ENCODE results near the gene AFTPH. TPM values are rescaled to one million over a fixed set of nuclear protein-coding genes. Genes with fewer than 3 reads are reported as not detected.

Gene AFTPH
- polyA plus RNA-seq, 1 of the 3 experiments (the other 2 are of a cell fraction), result 7.4 TPM

DNA sequence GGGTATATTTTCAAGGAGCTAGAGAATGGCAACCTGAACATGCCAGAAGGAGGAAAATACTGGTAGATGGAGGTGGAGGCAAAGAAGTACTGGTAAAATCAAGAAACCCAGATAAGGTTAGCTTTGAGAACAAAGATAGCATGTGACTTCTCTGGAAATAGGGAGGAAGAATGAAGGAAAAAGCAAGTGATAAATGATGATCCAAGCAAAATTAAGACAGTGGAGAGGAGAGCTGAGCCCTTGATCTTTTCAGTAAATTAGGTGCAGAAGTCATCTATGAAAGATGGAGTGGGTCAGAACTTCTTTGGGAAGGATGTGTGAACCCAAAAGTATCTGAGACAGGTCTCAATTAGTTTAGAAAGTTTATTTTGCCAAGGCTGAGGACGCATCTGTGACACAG is 25.7 kb upstream of the AFTPH start:
- Histone ChIP-seq H2AFZ (ENCODE audit: low read depth) (no peak overlapping the region), H3K9ac (no peak overlapping the region), H3K4me2 (no peak overlapping the region), H3K79me2 (ENCODE audit: insufficient read depth) (no peaks in the 10 kb centered on the region), H3K4me1 (ENCODE audit: control insufficient read depth in 1 of 2, insufficient read depth in 2 of 2, low read depth in 1 of 2, low read length in 1 of 2) (no peaks in the 10 kb centered on the region), H3F3A (replicated peaks; ENCODE audit: insufficient read depth) (no peaks in the 10 kb centered on the region), H3K27ac (ENCODE audit: low read depth in 2 of 2, low read length in 1 of 2) (no peak overlapping the region), H4K20me1 (ENCODE audit: insufficient read depth) (no peaks in the 10 kb centered on the region), H3K36me3 (replicated peaks in 1 of 2; ENCODE audit: control insufficient read depth in 1 of 2, insufficient read depth in 2 of 2, low read length in 1 of 2) (no peaks in the 10 kb centered on the region), H3K4me3 (ENCODE audit: low read depth in 2 of 2, low read length in 1 of 2) (no peak overlapping the region), H3K9me2 (no peaks in the 10 kb centered on the region), H3K9me3 (no peaks in the 10 kb centered on the region), H3K27me3 (ENCODE audit: insufficient read depth) (peaks cover 5% of the 10 kb centered on the region; the same call in 1 of the 2 replicates)
- POLR2A ChIA-PET, result no interaction called here
- TF ChIP-seq, protein P1, sequence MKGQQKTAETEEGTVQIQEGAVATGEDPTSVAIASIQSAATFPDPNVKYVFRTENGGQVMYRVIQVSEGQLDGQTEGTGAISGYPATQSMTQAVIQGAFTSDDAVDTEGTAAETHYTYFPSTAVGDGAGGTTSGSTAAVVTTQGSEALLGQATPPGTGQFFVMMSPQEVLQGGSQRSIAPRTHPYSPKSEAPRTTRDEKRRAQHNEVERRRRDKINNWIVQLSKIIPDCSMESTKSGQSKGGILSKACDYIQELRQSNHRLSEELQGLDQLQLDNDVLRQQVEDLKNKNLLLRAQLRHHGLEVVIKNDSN (IDR thresholded peaks at IDR 0.05; ENCODE audit: borderline replicate concordance, low read depth), result no peak
- no peak for TF ChIP-seq CHD2 (IDR thresholded peaks at IDR 0.05; ENCODE audit: low read length, partially characterized antibody)
- no peak for TF ChIP-seq TAF1 (IDR thresholded peaks at IDR 0.05; ENCODE audit: borderline replicate concordance, low read depth, low read length)
- TF ChIP-seq MXI1 (IDR thresholded peaks at IDR 0.05; ENCODE audit: low read depth, low read length), result no peak
- no peak for TF ChIP-seq GABPA (IDR thresholded peaks at IDR 0.05; ENCODE audit: low read depth)
- TF ChIP-seq RCOR1 (IDR thresholded peaks at IDR 0.05; ENCODE audit: low read length), result no peak
- TF ChIP-seq FOSL2 (IDR thresholded peaks at IDR 0.05; ENCODE audit: borderline replicate concordance, low read depth), result no peak
- TF ChIP-seq, protein P2, sequence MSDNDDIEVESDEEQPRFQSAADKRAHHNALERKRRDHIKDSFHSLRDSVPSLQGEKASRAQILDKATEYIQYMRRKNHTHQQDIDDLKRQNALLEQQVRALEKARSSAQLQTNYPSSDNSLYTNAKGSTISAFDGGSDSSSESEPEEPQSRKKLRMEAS (IDR thresholded peaks at IDR 0.05; ENCODE audit: low read depth), result no peak
- TF ChIP-seq ELF1 (IDR thresholded peaks at IDR 0.05), result no peak
- TF ChIP-seq NRF1 (IDR thresholded peaks at IDR 0.05; ENCODE audit: low read depth, low read length), result no peak
- TF ChIP-seq JUND (IDR thresholded peaks at IDR 0.05), result no peak
- no peak for TF ChIP-seq TEAD4 (IDR thresholded peaks at IDR 0.05; ENCODE audit: borderline replicate concordance, insufficient read depth)
- TF ChIP-seq EZH2phosphoT487 (IDR thresholded peaks at IDR 0.05; ENCODE audit: borderline replicate concordance, low read depth), result no peak
- TF ChIP-seq, protein P3, sequence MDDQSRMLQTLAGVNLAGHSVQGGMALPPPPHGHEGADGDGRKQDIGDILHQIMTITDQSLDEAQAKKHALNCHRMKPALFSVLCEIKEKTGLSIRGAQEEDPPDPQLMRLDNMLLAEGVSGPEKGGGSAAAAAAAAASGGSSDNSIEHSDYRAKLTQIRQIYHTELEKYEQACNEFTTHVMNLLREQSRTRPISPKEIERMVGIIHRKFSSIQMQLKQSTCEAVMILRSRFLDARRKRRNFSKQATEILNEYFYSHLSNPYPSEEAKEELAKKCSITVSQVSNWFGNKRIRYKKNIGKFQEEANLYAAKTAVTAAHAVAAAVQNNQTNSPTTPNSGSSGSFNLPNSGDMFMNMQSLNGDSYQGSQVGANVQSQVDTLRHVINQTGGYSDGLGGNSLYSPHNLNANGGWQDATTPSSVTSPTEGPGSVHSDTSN (IDR thresholded peaks at IDR 0.05), result no peak
- TF ChIP-seq NFIC (IDR thresholded peaks at IDR 0.05; ENCODE audit: borderline replicate concordance), result no peak
- TF ChIP-seq, protein P4, sequence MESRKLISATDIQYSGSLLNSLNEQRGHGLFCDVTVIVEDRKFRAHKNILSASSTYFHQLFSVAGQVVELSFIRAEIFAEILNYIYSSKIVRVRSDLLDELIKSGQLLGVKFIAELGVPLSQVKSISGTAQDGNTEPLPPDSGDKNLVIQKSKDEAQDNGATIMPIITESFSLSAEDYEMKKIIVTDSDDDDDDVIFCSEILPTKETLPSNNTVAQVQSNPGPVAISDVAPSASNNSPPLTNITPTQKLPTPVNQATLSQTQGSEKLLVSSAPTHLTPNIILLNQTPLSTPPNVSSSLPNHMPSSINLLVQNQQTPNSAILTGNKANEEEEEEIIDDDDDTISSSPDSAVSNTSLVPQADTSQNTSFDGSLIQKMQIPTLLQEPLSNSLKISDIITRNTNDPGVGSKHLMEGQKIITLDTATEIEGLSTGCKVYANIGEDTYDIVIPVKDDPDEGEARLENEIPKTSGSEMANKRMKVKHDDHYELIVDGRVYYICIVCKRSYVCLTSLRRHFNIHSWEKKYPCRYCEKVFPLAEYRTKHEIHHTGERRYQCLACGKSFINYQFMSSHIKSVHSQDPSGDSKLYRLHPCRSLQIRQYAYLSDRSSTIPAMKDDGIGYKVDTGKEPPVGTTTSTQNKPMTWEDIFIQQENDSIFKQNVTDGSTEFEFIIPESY (IDR thresholded peaks at IDR 0.05; ENCODE audit: borderline replicate concordance, low read depth), result no peak
- no peak for TF ChIP-seq TCF12 (IDR thresholded peaks at IDR 0.05)
- TF ChIP-seq, protein P5, sequence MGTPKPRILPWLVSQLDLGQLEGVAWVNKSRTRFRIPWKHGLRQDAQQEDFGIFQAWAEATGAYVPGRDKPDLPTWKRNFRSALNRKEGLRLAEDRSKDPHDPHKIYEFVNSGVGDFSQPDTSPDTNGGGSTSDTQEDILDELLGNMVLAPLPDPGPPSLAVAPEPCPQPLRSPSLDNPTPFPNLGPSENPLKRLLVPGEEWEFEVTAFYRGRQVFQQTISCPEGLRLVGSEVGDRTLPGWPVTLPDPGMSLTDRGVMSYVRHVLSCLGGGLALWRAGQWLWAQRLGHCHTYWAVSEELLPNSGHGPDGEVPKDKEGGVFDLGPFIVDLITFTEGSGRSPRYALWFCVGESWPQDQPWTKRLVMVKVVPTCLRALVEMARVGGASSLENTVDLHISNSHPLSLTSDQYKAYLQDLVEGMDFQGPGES (IDR thresholded peaks at IDR 0.05; ENCODE audit: low read depth, low read length), result no peak
- CTCF ChIA-PET, result interaction anchor here (1.3 to 4.9 kb wide), 2 partner anchors 11 to 25 kb away, joined by 4 to 30 read pairs; no protein-coding TSS in a partner anchor
- DNase-seq, result no peak
- 33% methylated on average over 1 of the region's 1 CpG for WGBS (ENCODE audit: low lambda C conversion rate)
